ENCODE data around the gene CCDC85A. TPM values are rescaled to one million over a fixed set of nuclear protein-coding genes. Genes with fewer than 3 reads are reported as not detected.

Gene CCDC85A
- total and polyA plus RNA-seq, 2 of the 8 experiments (the other 6 are each of a cell fraction or from before 2014, with no cell fraction given) = 0.20 TPM; not detected in 1

DNA sequence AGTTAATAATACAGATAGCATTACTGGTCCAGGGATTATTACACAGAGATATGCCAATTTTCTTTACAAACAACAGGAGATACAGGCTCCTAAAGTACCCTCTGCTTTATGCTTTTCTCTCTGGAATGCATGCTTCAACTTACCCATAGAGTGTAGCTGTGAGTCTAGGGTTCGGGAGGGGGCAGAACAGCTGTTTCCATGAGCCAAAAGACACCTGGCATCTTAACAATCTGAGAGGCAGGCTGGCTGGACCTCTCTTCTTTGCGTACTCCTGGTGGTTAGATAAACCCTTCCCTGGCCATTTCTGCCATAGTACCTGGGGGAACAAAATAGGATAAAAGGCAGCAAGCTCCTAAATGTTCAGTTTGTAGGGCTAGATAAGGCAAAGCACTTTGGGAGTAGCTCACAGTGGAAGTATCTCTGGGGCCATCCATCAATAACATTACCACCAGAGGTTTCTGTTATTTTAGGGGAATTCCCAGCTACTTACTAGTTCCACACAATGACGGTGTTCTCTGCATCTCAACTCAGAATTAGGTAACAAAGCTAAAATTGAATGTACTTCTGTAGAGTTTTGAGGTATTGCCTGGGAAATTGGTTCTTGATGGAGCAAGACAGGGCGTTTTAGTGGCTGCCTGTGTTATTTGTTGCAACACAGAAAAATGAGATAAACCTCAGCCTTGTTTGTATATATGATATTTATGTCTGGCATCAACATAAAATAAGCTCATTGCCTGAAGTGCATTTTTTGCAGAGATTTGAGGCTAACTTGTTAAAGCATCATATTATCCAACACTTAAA is 6.2 kb upstream of the CCDC85A start:
- no peaks in the 10 kb centered on the region; a peak in 1 of 8 replicates for H3K36me3 ChIP-seq (ENCODE audit: control insufficient read depth in 2 of 4, insufficient read depth in 4 of 4, low read length in 3 of 4)
- no peak overlapping the region for H2BK12ac ChIP-seq (ENCODE audit: low read depth, low read length)
- H2BK120ac ChIP-seq (replicated peaks; ENCODE audit: low read depth, low read length) = no peak overlapping the region
- no peak overlapping the region for H4K8ac ChIP-seq (ENCODE audit: extremely low read depth, insufficient read depth, low read length)
- no peak overlapping the region for H3K9ac ChIP-seq (replicated peaks in 1 of 4; ENCODE audit: extremely low read depth in 1 of 4, low read depth in 3 of 4, low read length in 3 of 4)
- no peak overlapping the region for H2BK15ac ChIP-seq (ENCODE audit: low read length)
- H3K27me3 ChIP-seq (replicated peaks in 1 of 4; ENCODE audit: control insufficient read depth in 3 of 4, extremely low read depth in 1 of 4, insufficient read depth in 3 of 4, low read length in 3 of 4) = peaks cover 39 to 59% (median 56%) of the 10 kb centered on the region in 4 experiments
- ChIA-PET POLR2A (ENCODE audit: partially characterized antibody) (no interaction called here), CTCF (ENCODE audit: partially characterized antibody) (no interaction called here)
- H2BK5ac ChIP-seq (ENCODE audit: low read depth, low read length) = no peak overlapping the region
- no peak overlapping the region for H2BK20ac ChIP-seq (ENCODE audit: low read length)
- DNase-seq (ENCODE audit: low read depth in 1 of 2, low spot score in 2 of 2) (no peak), FAIRE-seq (no peak)
- H4K5ac ChIP-seq (ENCODE audit: insufficient read length, low read depth, low read length) = no peak overlapping the region
- no peak overlapping the region for H3K27ac ChIP-seq (ENCODE audit: low read depth, low read length)
- H4K20me1 ChIP-seq (replicated peaks in 1 of 2; ENCODE audit: control insufficient read depth in 1 of 2, insufficient read depth in 2 of 2, low read length in 2 of 2) = peaks cover 21% of the 10 kb centered on the region in 2 experiments
- no peak overlapping the region for H3K56ac ChIP-seq (replicated peaks; ENCODE audit: insufficient read length, low read depth, low read length)
- H3K79me2 ChIP-seq (ENCODE audit: control insufficient read depth in 1 of 2, insufficient read depth in 2 of 2, low read length in 2 of 2) = no peaks in the 10 kb centered on the region
- H3K79me1 ChIP-seq (ENCODE audit: low read depth, low read length) = no peaks in the 10 kb centered on the region
- no peak overlapping the region for H3K18ac ChIP-seq (ENCODE audit: extremely low read depth, low read length)
- no peak overlapping the region for H4K91ac ChIP-seq (replicated peaks; ENCODE audit: insufficient read length, low read length)
- no peak overlapping the region for H2AK5ac ChIP-seq (ENCODE audit: low read depth, low read length)
- WGBS, 2 experiments (ENCODE audit: extremely low coverage in 1 of 2, insufficient coverage in 1 of 2, insufficient read length in 1 of 2, insufficient replicate concordance in 2 of 2, low coverage in 1 of 2, low lambda C conversion rate in 2 of 2, missing lambda C conversion rate in 1 of 2) = 71% methylated on average over 4 of the region's 4 CpGs; no CpG with 5 or more reads in 1 of the 2 experiments
- no peak overlapping the region for H3K4me2 ChIP-seq (ENCODE audit: insufficient read depth in 1 of 2, low read depth in 2 of 2, low read length in 2 of 2)
- H3K9me3 ChIP-seq (ENCODE audit: insufficient read depth in 2 of 2, low read depth in 1 of 2, low read length in 1 of 2) = no peaks in the 10 kb centered on the region
- H3K23me2 ChIP-seq (ENCODE audit: low read depth, low read length) = no peaks in the 10 kb centered on the region
- H3K23ac ChIP-seq (ENCODE audit: insufficient read length) = no peak overlapping the region
- H3K14ac ChIP-seq (ENCODE audit: insufficient read length) = no peak overlapping the region
- no peak overlapping the region for H3K4me3 ChIP-seq (ENCODE audit: extremely low read depth in 1 of 4, insufficient read depth in 2 of 4, low read depth in 3 of 4, low read length in 4 of 4)
- H3K4me1 ChIP-seq (replicated peaks in 1 of 4; ENCODE audit: control insufficient read depth in 3 of 4, insufficient read depth in 4 of 4, low read length in 3 of 4) = peaks cover 0 to 5% (median 0%) of the 10 kb centered on the region in 4 experiments; a peak in 3 of 7 replicates
- H2AFZ ChIP-seq (ENCODE audit: low read length) = no peak overlapping the region
- H3K4ac ChIP-seq (replicated peaks; ENCODE audit: insufficient read length, low read depth, low read length) = no peak overlapping the region
- TF ChIP-seq EZH2 (IDR thresholded peaks at IDR 0.05; ENCODE audit: low read depth, low read length, severe bottlenecking) (no peak), YY1 (IDR thresholded peaks at IDR 0.05; ENCODE audit: low read depth, low read length) (no peak), KDM5A (IDR thresholded peaks at IDR 0.05; ENCODE audit: low read length) (no peak), CHD2 (IDR thresholded peaks at IDR 0.05; ENCODE audit: low read length) (no peak), SP4 (IDR thresholded peaks at IDR 0.05; ENCODE audit: low read length) (no peak), EP300 (IDR thresholded peaks at IDR 0.05; ENCODE audit: borderline replicate concordance in 1 of 2, low read depth in 2 of 2, low read length in 2 of 2) (no peak)
- TF ChIP-seq, protein P1, sequence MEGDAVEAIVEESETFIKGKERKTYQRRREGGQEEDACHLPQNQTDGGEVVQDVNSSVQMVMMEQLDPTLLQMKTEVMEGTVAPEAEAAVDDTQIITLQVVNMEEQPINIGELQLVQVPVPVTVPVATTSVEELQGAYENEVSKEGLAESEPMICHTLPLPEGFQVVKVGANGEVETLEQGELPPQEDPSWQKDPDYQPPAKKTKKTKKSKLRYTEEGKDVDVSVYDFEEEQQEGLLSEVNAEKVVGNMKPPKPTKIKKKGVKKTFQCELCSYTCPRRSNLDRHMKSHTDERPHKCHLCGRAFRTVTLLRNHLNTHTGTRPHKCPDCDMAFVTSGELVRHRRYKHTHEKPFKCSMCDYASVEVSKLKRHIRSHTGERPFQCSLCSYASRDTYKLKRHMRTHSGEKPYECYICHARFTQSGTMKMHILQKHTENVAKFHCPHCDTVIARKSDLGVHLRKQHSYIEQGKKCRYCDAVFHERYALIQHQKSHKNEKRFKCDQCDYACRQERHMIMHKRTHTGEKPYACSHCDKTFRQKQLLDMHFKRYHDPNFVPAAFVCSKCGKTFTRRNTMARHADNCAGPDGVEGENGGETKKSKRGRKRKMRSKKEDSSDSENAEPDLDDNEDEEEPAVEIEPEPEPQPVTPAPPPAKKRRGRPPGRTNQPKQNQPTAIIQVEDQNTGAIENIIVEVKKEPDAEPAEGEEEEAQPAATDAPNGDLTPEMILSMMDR (IDR thresholded peaks at IDR 0.05; ENCODE audit: control extremely low read depth in 1 of 3, insufficient read depth in 1 of 3, low read depth in 1 of 3, low read length in 3 of 3) = no peak
- TF ChIP-seq, protein P2, sequence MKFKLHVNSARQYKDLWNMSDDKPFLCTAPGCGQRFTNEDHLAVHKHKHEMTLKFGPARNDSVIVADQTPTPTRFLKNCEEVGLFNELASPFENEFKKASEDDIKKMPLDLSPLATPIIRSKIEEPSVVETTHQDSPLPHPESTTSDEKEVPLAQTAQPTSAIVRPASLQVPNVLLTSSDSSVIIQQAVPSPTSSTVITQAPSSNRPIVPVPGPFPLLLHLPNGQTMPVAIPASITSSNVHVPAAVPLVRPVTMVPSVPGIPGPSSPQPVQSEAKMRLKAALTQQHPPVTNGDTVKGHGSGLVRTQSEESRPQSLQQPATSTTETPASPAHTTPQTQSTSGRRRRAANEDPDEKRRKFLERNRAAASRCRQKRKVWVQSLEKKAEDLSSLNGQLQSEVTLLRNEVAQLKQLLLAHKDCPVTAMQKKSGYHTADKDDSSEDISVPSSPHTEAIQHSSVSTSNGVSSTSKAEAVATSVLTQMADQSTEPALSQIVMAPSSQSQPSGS (IDR thresholded peaks at IDR 0.05; ENCODE audit: low read length) = no peak

Data from H1 (cell line).